ENCODE data around the gene FADS3. TPM values are rescaled to one million over a fixed set of nuclear protein-coding genes. Genes with fewer than 3 reads are reported as not detected.

FADS3 gene
- total and polyA plus RNA-seq, 2 experiments from 2014 or later: 44.4 to 73.5 TPM

- TF ChIP-seq REST (IDR thresholded peaks at IDR 0.05; ENCODE audit: unreplicated experiment): no peak
- no peak for TF ChIP-seq EZH2 (IDR thresholded peaks at IDR 0.05; ENCODE audit: low read depth, unreplicated experiment)
- no peak for TF ChIP-seq ZNF114 (CRISPR knock-in tag; IDR thresholded peaks at IDR 0.05)
- TF ChIP-seq ETS1 (IDR thresholded peaks at IDR 0.05): no peak
- no peak for TF ChIP-seq STAT1 (IDR thresholded peaks at IDR 0.05; ENCODE audit: unreplicated experiment)
Measured at GRCh38 chr11:61887839-61888494, 3.4 kb downstream of the FADS3 start (continued).

- Histone ChIP-seq H3K9me2 (ENCODE audit: insufficient read depth) (no peaks in the 10 kb centered on the region), H3K36me3 (ENCODE audit: insufficient read depth) (no peaks in the 10 kb centered on the region), H3K79me2 (replicated peaks; ENCODE audit: insufficient read depth) (peaks cover 13% of the 10 kb centered on the region), H3K27ac (ENCODE audit: low read depth) (no peak overlapping the region), H2AFZ (no peak overlapping the region), H3K27me3 (ENCODE audit: insufficient read depth) (no peaks in the 10 kb centered on the region), H3F3A (replicated peaks; ENCODE audit: low read depth) (no peaks in the 10 kb centered on the region), H3K4me3 (no peak overlapping the region), H4K20me1 (replicated peaks; ENCODE audit: insufficient read depth) (no peaks in the 10 kb centered on the region; the same call in 1 of the 2 replicates), H3K4me1 (ENCODE audit: insufficient read depth) (peaks cover 3% of the 10 kb centered on the region), H3K4me2 (no peak overlapping the region)
- no peak for TF ChIP-seq ZNF331 (CRISPR knock-in tag; IDR thresholded peaks at IDR 0.05; ENCODE audit: low read depth)
- TF ChIP-seq CTCF (conservative IDR thresholded peaks at IDR 0.05; ENCODE audit: low read depth in 2 of 2): no peak
- TF ChIP-seq CREB1 (CRISPR knock-in tag; IDR thresholded peaks at IDR 0.05; ENCODE audit: low read depth): no peak
- TF ChIP-seq JUNB (IDR thresholded peaks at IDR 0.05; ENCODE audit: unreplicated experiment): no peak
- TF ChIP-seq EZH2 (IDR thresholded peaks at IDR 0.05; ENCODE audit: low read depth, unreplicated experiment): no peak
- Mint-ChIP-seq H3K9me3 (no peaks in the 10 kb centered on the region), H3K27ac (no peak overlapping the region), H3K4me3 (no peak overlapping the region), H3K36me3 (ENCODE audit: low read depth) (peaks cover 7% of the 10 kb centered on the region), H3K27me3 (ENCODE audit: insufficient read depth, low read depth, poor library complexity) (peaks cover 3% of the 10 kb centered on the region), H3K4me1 (peaks cover 13% of the 10 kb centered on the region)
- ATAC-seq: no peak
- DNase-seq (ENCODE audit: low spot score): no peak
Measured at GRCh38 chr11:61886643-61887042, 4.7 kb downstream of the FADS3 start.
